SH-SY5Y (cell line): ENCODE data around the gene SRP54.

Experiments used
- GATA2 ChIP-seq: IDR thresholded peaks from 2 replicates; pipeline ENCODE4 v1.6.1; 2011; ENCODE audit warnings: mild to moderate bottlenecking, low read depth, low read length
- GATA3 ChIP-seq: IDR thresholded peaks from 2 replicates; pipeline ENCODE4 v1.6.1; 2011; ENCODE audit warnings: low read depth, mild to moderate bottlenecking, low read length, moderate library complexity

GRCh38 chr14:34943506-34943905 is 39.3 kb upstream of the SRP54 start:
- TF ChIP-seq GATA2 (no peak), GATA3 (no peak)
